ENCODE measurements around the gene LRFN3.

DNA sequence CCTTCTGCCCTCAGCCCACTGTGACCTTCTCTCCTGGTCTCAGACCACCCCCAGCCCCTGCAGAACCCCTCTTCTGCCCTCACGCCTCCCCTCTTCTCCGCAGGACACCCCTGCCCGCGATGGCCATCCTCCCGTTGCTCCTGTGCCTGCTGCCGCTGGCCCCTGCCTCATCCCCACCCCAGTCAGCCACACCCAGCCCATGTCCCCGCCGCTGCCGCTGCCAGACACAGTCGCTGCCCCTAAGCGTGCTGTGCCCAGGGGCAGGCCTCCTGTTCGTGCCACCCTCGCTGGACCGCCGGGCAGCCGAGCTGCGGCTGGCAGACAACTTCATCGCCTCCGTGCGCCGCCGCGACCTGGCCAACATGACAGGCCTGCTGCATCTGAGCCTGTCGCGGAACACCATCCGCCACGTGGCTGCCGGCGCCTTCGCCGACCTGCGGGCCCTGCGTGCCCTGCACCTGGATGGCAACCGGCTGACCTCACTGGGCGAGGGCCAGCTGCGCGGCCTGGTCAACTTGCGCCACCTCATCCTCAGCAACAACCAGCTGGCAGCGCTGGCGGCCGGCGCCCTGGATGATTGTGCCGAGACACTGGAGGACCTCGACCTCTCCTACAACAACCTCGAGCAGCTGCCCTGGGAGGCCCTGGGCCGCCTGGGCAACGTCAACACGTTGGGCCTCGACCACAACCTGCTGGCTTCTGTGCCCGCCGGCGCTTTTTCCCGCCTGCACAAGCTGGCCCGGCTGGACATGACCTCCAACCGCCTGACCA is 3.3 kb downstream of the LRFN3 start:
- TF ChIP-seq, protein P1, sequence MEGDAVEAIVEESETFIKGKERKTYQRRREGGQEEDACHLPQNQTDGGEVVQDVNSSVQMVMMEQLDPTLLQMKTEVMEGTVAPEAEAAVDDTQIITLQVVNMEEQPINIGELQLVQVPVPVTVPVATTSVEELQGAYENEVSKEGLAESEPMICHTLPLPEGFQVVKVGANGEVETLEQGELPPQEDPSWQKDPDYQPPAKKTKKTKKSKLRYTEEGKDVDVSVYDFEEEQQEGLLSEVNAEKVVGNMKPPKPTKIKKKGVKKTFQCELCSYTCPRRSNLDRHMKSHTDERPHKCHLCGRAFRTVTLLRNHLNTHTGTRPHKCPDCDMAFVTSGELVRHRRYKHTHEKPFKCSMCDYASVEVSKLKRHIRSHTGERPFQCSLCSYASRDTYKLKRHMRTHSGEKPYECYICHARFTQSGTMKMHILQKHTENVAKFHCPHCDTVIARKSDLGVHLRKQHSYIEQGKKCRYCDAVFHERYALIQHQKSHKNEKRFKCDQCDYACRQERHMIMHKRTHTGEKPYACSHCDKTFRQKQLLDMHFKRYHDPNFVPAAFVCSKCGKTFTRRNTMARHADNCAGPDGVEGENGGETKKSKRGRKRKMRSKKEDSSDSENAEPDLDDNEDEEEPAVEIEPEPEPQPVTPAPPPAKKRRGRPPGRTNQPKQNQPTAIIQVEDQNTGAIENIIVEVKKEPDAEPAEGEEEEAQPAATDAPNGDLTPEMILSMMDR (IDR thresholded peaks at IDR 0.05; ENCODE audit: low read depth, low read length, poor library complexity, severe bottlenecking), result no peak
- TF ChIP-seq EZH2phosphoT487 (IDR thresholded peaks at IDR 0.05; ENCODE audit: borderline replicate concordance, low read length), result no peak

Measured in DOHH2 (cell line).